ENCODE results near the gene SHBG.

DNA sequence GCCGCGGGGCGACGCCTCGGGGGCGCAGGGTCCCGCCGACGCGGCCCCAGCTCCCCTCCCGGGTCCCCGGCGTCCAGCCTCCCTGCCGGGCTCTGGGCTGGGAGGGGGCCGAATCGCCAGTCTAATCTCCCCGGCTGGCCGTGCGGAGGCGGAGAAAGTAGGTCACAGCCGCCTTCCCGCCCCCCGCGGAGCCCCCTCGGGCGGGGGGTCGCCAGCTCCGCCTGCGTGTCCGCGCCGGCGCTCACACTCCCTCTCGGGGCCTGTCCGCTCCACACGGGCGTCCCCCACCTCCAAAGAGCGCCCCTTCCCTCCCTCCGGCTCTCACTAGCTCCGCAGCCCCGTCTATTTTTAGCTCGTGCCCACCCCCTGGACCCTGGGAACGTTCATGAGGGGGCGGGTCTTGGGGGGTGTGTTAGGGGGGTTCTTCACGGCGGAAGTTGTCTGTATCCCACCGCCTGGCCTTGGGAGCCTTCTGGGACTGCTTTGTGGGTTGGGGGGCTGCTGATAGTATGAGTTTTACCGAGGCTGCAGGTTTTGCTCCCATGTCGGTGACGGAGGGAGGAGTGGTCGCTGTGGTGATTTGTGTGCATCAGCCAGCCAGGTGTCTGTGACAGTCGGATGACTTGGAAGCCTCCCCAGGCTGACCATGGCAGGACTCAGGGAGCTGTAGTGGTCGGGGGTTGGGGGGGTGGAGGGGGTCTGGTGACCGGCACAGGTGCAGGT, 21.9 kb downstream of the SHBG start:
- TF ChIP-seq, protein P1, sequence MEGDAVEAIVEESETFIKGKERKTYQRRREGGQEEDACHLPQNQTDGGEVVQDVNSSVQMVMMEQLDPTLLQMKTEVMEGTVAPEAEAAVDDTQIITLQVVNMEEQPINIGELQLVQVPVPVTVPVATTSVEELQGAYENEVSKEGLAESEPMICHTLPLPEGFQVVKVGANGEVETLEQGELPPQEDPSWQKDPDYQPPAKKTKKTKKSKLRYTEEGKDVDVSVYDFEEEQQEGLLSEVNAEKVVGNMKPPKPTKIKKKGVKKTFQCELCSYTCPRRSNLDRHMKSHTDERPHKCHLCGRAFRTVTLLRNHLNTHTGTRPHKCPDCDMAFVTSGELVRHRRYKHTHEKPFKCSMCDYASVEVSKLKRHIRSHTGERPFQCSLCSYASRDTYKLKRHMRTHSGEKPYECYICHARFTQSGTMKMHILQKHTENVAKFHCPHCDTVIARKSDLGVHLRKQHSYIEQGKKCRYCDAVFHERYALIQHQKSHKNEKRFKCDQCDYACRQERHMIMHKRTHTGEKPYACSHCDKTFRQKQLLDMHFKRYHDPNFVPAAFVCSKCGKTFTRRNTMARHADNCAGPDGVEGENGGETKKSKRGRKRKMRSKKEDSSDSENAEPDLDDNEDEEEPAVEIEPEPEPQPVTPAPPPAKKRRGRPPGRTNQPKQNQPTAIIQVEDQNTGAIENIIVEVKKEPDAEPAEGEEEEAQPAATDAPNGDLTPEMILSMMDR (IDR thresholded peaks at IDR 0.05): no peak
- TF ChIP-seq POLR2AphosphoS5 (IDR thresholded peaks at IDR 0.05; ENCODE audit: insufficient read depth in 1 of 2, low read depth in 1 of 2) (no peak), POLR2A (IDR thresholded peaks at IDR 0.05) (no peak)
